H7 (cell line): ENCODE results near the gene ZDHHC4. TPM values are rescaled to one million over a fixed set of nuclear protein-coding genes. Genes with fewer than 3 reads are reported as not detected.
"Not testable (repeated sequence)": the region's sequence is repeated elsewhere in the genome, so short reads cannot be mapped to it uniquely, and the experiment has no call there.

Experiments
- DNase-seq: peaks from one replicate; pipeline ENCODE4 v3.0.0; 2012
- H3K27me3 ChIP-seq: 2 replicates; pipeline ENCODE4 v1.6.0; 2011; ENCODE audit warnings: mild to moderate bottlenecking, low read length; ENCODE audit not compliant: control insufficient read depth, insufficient read depth
- H3K36me3 ChIP-seq: replicated peaks from 2 replicates; pipeline ENCODE4 v1.5.1; 2011; ENCODE audit warnings: low read length; ENCODE audit not compliant: control insufficient read depth, insufficient read depth
- H3K4me3 ChIP-seq: 2 replicates; pipeline ENCODE4 v1.5.1; 2011; ENCODE audit warnings: low read depth, mild to moderate bottlenecking, control low read depth, low read length, moderate library complexity; ENCODE audit not compliant: insufficient read depth
- total RNA-seq: library from RNA; depleted of rRNA; stranded (reverse); fragments of >200 nt; shearing (Covaris generic); gene quantifications from 2 replicates; pipeline ENCODE4 v1.2.3, GENCODE V29; 2014

Gene ZDHHC4
- total RNA-seq, 1 experiment from 2014 or later = 63.2 TPM

DNA sequence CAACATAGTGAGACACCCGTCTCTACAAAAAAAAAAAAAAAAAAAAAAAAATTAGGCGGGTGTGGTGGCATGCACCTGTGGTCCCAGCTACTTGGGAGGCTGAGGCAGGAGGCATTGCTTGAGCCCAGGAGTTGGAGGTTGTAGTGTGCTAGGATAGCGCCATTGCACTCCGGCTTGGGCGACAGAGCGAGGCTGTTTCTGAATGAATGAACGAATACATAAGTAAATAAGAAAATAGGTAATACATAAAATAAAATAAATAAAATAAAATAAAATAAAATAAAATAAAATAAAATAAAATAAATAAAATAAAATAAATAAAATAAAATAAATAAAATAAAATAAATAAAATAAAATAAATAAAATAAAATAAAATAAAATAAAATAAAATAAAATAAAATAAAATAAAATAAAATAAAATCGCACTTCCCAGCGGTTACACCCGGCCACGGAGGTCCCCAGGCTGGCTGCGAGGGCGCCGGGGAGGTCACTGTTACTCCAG is 336 bp upstream of the ZDHHC4 start:
- H3K36me3 ChIP-seq = peaks cover 11% of the 10 kb centered on the region
- H3K4me3 ChIP-seq = peak overlapping the region; percentile 76
- not testable (repeated sequence) for H3K27me3 ChIP-seq, DNase-seq

DNA sequence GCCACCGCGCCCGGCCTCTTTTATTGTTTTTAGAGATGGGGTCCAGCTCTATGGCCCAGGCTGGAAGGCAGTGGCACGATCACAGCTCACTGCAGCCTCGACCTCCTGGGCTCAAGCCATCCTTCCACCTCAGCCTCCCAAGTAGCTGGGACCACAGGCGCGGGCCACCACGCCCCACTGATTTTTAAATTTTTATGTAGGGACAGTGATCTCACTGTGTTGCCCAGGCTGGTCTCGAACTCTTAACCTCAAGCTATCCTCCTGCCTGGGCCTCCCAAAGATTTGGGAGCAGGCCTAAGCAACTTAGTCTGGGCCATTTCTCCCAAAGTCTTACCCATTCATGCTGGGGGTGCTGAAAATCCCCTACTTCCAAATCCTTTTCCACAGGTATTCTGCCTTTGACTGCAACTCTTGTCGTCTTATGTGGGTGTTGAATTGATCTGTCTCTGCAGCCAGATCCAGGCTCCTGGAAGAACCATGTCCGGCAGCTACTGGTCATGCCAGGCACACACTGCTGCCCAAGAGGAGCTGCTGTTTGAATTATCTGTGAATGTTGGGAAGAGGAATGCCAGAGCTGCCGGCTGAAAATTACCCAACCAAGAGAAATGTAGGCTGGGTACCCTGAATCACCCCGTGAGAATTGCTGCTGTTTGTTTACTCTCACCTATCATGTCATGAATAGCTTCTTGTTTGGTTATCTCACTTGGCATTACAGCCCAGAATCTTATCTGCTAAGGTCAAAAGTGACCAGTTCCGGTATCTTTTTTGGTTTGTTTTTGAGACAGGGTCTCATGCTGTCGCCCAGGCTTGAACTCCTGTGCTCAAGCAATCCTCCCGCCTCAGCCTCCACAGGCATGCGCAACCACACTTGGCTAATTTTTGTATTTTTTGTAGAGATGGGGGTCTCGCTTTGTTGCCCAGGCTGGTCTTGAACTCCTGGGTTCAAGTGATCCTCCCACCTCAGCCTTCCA is 1.1 kb downstream of the ZDHHC4 start:
- H3K27me3 ChIP-seq = no peaks in the 10 kb centered on the region
- DNase-seq = no peak
- H3K4me3 ChIP-seq = no peak overlapping the region
- peaks cover 16% of the 10 kb centered on the region for H3K36me3 ChIP-seq

DNA sequence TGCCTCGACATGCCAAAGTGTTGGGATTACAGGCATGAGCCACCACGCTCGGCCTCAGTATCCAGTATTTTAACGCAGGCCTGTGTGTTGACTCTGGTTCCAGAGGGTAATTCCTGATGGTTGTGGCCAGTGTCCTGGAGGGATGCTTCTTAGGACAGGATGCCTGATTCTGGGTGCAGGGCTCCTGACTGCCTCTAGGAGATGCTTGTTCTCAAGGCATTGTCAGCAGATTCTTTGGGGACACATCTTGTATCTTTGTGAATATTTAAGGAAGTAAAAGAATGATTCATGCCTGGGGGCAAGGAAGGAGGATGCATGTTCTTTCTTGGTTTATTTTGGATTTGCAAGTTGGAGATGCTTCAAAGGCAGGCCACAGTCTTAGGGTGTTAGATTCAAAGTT is 2.2 kb downstream of the ZDHHC4 start:
- no peak overlapping the region for H3K4me3 ChIP-seq
- no peaks in the 10 kb centered on the region for H3K27me3 ChIP-seq
- peaks cover 18% of the 10 kb centered on the region for H3K36me3 ChIP-seq
- peak; percentile 59 for DNase-seq

DNA sequence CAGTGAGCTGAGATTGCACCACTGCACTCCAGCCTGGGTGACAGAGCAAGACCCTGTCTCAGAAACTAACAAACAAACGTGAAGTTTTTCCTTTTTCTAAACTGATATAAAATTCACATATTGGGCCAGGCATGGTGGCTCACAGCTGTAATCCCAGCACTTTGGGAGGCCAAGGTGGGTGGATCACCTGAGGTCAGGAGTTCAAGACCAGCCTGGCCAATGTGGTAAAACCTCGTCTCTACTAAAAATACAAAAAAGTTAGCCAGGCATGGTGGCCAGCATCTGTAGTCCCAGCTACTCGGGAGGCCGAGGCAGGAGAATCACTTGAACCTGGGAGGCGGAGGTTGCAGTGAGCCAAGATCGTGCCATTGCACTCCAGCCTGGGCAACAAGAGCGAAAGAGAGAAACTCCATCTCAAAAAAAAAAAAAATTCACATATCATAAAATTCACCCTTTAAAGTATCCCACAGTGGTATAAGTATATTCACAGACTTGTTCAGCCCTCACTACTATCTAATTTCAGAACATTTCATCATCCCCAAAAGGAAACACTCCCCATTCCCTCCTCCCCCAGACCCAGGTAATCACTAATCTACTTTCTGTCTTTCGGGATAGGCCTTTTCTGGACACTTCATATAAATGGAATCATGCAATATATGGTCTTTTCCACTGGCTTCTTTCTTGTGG is 8.6 kb downstream of the ZDHHC4 start:
- H3K4me3 ChIP-seq, H3K27me3 ChIP-seq, DNase-seq: not testable (repeated sequence)
- H3K36me3 ChIP-seq = peaks cover 27% of the 10 kb centered on the region

DNA sequence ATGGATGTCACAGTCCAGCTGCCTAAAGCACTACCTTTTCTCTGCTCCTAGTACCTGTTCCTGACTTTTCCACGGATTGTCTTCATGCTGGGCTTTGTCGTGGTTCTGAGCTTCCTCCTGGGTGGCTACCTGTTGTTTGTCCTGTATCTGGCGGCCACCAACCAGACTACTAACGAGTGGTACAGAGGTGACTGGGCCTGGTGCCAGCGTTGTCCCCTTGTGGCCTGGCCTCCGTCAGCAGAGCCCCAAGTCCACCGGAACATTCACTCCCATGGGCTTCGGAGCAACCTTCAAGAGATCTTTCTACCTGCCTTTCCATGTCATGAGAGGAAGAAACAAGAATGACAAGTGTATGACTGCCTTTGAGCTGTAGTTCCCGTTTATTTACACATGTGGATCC is 11.3 kb downstream of the ZDHHC4 start:
- Histone ChIP-seq H3K36me3 (peaks cover 15% of the 10 kb centered on the region), H3K27me3 (no peaks in the 10 kb centered on the region), H3K4me3 (no peak overlapping the region)
- DNase-seq = no peak

DNA sequence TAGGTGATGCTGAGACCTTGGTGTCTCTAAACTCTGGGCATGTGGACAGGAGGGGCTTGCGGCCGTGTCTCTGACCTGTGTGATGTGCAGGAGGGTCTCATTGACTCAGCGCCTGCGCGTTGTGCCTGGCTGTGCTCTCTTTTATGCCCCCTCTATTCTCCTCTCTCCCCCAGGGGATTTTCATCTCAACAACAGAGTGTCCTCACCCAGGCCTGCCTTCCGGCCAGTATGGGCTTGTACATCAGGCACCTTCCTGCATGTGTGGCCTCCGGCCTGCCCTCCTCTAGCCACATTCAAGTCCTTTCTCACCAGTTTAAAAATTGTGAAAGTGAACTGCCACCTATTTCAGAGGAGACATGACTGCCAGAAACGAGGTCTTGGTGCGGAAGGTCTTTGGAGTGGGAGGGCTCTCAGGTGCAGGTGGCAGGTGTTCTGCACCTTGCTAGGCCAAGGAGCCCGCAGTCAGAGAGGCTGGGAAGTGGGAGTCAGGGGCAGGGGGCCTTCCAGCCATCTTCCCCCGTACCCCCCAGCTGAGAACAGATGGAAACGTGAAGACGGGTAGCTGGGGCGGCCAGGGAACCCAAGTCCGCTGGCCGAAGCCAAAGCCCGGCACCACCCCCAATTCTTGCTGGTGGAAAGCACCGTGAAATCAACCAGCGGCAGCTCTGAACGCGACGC is 12.0 kb downstream of the ZDHHC4 start:
- H3K36me3 ChIP-seq = peaks cover 14% of the 10 kb centered on the region
- H3K4me3 ChIP-seq = peak overlapping the region; percentile 22
- no peaks in the 10 kb centered on the region for H3K27me3 ChIP-seq
- DNase-seq = no peak

DNA sequence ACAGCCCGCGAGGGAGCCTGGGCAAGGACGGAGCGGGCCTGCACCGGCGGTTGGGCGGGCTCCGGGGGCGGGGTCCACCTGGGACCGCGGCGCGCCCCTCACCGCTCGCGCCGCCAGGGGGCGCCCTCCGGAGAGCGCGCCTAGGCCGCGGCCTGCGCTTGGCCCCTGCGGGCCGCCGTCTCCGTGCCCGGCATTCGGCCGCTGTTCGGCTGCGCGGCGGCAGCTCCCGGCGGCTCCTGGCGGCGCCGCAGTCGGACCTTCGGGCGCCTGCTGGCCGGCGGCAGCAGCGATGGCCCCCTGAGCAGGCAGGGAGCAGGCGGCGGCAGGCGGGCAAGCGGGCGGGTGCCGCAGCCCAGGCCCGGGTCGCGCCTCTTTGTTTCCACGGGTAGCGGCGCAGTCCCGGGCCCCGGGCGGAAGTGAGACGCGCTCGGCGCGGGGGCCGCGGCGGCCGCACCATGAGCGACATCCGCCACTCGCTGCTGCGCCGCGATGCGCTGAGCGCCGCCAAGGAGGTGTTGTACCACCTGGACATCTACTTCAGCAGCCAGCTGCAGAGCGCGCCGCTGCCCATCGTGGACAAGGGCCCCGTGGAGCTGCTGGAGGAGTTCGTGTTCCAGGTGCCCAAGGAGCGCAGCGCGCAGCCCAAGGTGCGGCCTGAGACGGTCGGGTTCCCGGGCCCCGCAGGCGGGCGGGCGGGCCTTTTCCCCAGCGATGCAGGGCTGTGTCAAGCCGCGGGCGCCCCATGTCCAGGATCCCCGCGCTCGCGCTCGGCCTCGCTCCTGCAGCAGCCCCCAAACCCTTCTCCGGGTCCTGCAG is 12.8 kb downstream of the ZDHHC4 start, which contains the start of gene INTS15:
Gene INTS15, plus strand, starts transcription at position 193 of the 816 bp plus-strand sequence. Its CDS starts 263 bp downstream, at position 456.
- DNase-seq = peak; percentile 99
- Histone ChIP-seq H3K36me3 (peaks cover 10% of the 10 kb centered on the region), H3K27me3 (no peaks in the 10 kb centered on the region), H3K4me3 (peak within 1 kb of the TSS; percentile 95)

DNA sequence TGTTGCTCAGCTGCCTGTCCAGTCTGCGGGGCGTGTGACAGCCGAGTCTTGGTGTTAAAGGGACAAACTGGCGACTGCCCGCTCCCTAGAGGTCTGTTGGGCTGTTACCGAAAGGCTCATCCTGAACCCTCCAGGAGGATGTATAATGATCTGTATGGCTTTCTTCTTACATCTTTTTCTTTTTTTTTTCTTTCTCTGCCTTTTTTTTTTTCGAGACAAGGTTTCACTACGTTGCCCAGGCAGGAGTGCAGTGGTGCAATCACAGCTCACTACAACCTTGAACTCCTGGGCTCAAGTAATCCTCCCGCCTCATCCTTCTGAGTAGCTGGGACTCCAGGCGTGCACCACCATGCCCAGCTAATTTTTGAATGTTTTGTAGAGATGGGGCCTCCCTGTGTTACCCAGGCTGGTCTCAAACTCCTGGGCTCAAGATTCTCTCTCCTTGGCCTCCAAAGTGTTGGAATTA is 13.4 kb downstream of the ZDHHC4 start:
- Histone ChIP-seq H3K36me3 (peaks cover 12% of the 10 kb centered on the region), H3K27me3 (no peaks in the 10 kb centered on the region), H3K4me3 (peak overlapping the region; percentile 95)
- DNase-seq = no peak

DNA sequence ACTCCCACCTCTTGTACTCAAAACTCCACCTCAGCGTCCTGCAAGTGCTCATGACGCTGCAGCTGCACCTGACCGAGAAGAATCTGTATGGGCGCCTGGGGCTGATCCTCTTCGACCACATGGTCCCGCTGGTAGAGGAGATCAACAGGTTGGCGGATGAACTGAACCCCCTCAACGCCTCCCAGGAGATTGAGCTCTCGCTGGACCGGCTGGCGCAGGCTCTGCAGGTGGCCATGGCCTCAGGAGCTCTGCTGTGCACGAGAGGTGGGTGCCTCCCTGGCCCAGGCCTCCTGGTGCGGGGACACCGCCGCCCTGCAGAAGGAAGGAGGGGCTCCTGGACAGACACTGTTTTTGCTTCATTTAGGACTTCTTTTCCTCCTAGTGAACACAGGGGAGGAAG is 22.8 kb downstream of the ZDHHC4 start:
- peaks cover 18% of the 10 kb centered on the region for H3K36me3 ChIP-seq
- no peak overlapping the region for H3K4me3 ChIP-seq
- peak; percentile 20 for DNase-seq

DNA sequence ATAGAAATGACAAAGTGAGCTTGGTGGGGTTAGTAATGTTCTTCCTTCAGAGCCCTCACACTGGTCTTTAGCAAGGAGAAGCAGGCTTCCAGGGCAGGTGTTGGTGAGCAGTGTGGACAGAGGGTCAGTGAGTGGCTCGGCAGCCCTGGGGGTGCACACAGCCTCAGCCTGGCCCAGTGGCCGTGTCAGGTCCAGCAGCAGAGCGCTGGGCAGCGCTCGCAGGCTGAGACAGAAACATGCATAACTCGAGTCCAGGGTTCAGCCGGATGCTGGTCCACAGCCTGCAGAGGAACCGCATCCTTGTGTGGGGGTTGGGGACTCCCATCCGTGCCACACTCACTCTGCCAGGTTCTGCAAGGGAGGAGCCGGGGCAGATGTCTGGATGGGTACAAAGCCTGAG is 27.2 kb downstream of the ZDHHC4 start:
- Histone ChIP-seq H3K36me3 (peaks cover 7% of the 10 kb centered on the region), H3K27me3 (no peaks in the 10 kb centered on the region), H3K4me3 (no peak overlapping the region)
- no peak for DNase-seq

More for the DNA sequence above, 22.8 kb downstream of the ZDHHC4 start:
- no peaks in the 10 kb centered on the region for H3K27me3 ChIP-seq

DNA sequence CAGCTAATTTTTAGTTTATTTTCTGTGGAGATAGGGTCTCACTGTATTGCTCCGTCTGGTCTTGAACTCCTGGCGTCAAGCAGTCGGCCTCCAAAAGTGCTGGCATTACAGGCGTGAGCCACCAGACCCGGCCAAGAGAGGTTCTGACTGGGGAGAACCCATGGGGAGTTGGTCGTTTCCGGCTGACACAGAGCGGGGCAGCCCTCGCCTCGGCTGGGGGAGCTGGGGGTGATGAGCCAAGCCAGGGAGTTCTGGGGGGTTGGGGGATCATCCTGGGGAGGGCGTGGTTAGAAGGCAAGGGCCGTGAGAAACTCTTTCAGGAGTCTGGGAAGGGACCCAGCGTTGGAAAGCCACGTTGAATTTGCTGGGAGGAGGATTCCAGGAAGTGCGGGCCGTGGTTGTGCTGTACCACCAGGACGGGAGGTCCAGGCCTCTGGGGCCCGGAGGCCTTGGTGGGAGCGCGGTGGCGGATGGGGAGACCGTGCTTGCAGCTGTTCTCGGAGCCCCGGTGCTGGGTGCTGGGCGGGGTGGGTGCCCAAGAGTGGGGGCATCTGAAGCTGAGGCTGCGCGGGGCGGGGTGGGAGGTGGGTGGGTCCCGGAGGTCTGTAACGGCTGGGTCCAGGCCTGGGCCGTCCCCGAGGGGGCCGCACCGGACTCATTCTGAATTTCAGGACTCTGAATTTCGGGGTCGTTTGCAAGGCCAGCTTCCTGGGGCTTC is 29.8 kb downstream of the ZDHHC4 start:
- H3K4me3 ChIP-seq = no peak overlapping the region
- peak; percentile 55 for DNase-seq
- peaks cover 5% of the 10 kb centered on the region for H3K36me3 ChIP-seq
- no peaks in the 10 kb centered on the region for H3K27me3 ChIP-seq

DNA sequence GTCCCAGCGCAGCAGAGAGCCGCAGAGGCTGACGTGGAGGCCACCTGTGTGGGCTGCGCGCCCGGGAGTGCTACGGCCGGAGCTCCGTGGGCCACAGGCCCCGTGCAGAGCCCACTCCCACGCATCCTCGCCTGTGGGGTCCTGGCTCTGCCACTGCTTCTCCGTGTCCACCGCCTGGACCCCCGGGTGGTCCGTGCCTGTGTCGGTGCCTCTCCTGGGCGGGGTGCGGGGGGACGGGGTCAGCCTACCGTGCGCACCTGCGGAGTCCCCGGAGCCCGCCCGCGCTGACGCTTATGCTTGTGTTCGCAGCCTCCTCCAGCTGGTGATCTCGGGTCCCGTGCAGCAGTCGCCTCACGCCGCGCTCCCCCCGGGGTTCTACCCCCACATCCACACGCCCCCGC is 30.4 kb downstream of the ZDHHC4 start:
- peaks cover 3% of the 10 kb centered on the region for H3K36me3 ChIP-seq
- H3K27me3 ChIP-seq = no peaks in the 10 kb centered on the region
- DNase-seq = peak; percentile 63
- H3K4me3 ChIP-seq = no peak overlapping the region

DNA sequence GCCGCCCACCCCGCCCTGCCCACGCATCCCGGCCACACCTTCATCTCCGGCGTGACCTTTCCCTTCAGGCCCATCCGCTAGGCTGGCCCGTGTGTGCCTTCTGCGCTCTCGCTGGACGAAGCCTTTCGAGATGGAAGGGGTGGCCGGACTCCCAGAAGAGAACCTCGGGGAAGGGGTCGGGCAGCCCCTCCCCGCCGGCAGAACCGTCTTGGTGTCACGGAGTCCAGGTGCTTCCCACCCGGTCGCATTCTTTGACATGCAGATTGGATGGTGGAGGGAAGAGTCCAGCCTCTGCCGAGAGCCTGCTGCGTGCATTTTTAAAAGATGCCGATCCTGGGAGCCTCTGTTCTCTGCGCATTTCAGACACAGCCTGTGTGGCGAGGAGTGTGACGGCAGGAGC is 30.8 kb downstream of the ZDHHC4 start:
- Histone ChIP-seq H3K27me3 (no peaks in the 10 kb centered on the region), H3K4me3 (no peak overlapping the region), H3K36me3 (peaks cover 2% of the 10 kb centered on the region; the same call in 1 of the 2 replicates)
- peak; percentile 56 for DNase-seq
